Measurements from ENCODE around the gene CYP4F22.

- TF ChIP-seq CTCF (IDR thresholded peaks at IDR 0.05) (no peak), EZH2 (IDR thresholded peaks at IDR 0.05) (no peak)
Observed at GRCh38 chr19:15563931-15564330, 55.6 kb downstream of the CYP4F22 start.

All from neural progenitor cell (in vitro differentiated cells).